ENCODE measurements around the gene GRIN3B.

DNA sequence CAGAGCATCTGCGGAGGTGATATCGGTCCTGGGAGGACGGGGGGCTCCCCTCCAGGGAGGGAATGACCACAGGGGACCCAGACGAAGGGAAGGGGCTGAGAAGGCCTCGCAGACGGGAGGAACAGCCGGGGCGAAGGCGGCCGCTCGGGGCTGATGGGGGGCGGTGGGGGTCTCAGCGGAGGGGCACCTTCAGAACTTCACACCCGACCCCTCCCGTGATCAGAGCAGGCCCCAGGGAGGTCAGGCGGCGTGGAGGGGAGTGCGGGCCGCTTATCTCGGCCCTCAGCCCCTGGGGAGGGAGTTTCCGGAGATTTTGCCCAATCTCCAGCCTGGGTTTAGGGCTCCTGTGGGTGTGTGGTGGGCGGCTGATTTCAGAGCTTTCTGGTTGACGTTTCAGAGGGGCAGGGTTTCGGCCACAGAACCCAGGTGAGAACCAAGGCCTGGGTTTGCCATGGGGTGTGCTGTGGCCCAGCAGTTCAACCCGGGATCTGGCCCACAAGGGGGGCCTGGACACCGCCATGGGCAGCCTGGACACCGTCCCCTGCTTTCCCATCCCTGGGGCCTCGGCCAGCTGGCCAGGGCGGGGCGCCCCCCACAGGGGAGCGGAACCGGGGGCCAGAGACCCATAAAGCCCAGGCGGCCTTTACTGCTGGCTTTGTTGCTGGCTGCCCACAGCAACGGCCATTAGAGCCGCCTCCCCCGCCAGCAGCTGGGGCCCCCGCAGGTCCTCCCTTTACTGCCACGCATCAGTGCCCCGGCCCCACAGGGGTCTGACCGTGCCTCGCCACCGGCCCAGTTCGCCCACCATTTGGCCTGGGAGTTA lies 45.3 kb upstream of the GRIN3B start:
- TF ChIP-seq, protein P1, sequence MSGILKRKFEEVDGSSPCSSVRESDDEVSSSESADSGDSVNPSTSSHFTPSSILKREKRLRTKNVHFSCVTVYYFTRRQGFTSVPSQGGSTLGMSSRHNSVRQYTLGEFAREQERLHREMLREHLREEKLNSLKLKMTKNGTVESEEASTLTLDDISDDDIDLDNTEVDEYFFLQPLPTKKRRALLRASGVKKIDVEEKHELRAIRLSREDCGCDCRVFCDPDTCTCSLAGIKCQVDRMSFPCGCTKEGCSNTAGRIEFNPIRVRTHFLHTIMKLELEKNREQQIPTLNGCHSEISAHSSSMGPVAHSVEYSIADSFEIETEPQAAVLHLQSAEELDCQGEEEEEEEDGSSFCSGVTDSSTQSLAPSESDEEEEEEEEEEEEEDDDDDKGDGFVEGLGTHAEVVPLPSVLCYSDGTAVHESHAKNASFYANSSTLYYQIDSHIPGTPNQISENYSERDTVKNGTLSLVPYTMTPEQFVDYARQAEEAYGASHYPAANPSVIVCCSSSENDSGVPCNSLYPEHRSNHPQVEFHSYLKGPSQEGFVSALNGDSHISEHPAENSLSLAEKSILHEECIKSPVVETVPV (CRISPR knock-in tag; IDR thresholded peaks at IDR 0.05), result no peak
- TF ChIP-seq ZFP3 (CRISPR knock-in tag; IDR thresholded peaks at IDR 0.05) (no peak), ARNTL (CRISPR knock-in tag; IDR thresholded peaks at IDR 0.05; ENCODE audit: borderline replicate concordance, low read depth) (no peak), CSDC2 (CRISPR knock-in tag; IDR thresholded peaks at IDR 0.05) (no peak), SNAI2 (CRISPR knock-in tag; IDR thresholded peaks at IDR 0.05) (no peak), ZNF565 (CRISPR knock-in tag; conservative IDR thresholded peaks at IDR 0.05; ENCODE audit: low read depth) (no peak), BACH2 (CRISPR knock-in tag; IDR thresholded peaks at IDR 0.05; ENCODE audit: borderline replicate concordance) (no peak), RARB (CRISPR knock-in tag; IDR thresholded peaks at IDR 0.05) (no peak)
- TF ChIP-seq, protein P2, sequence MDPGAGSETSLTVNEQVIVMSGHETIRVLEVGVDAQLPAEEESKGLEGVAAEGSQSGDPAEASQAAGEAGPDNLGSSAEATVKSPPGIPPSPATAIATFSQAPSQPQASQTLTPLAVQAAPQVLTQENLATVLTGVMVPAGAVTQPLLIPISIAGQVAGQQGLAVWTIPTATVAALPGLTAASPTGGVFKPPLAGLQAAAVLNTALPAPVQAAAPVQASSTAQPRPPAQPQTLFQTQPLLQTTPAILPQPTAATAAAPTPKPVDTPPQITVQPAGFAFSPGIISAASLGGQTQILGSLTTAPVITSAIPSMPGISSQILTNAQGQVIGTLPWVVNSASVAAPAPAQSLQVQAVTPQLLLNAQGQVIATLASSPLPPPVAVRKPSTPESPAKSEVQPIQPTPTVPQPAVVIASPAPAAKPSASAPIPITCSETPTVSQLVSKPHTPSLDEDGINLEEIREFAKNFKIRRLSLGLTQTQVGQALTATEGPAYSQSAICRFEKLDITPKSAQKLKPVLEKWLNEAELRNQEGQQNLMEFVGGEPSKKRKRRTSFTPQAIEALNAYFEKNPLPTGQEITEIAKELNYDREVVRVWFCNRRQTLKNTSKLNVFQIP (CRISPR knock-in tag; IDR thresholded peaks at IDR 0.05; ENCODE audit: borderline replicate concordance, low read depth), result no peak
- TF ChIP-seq, protein P3, sequence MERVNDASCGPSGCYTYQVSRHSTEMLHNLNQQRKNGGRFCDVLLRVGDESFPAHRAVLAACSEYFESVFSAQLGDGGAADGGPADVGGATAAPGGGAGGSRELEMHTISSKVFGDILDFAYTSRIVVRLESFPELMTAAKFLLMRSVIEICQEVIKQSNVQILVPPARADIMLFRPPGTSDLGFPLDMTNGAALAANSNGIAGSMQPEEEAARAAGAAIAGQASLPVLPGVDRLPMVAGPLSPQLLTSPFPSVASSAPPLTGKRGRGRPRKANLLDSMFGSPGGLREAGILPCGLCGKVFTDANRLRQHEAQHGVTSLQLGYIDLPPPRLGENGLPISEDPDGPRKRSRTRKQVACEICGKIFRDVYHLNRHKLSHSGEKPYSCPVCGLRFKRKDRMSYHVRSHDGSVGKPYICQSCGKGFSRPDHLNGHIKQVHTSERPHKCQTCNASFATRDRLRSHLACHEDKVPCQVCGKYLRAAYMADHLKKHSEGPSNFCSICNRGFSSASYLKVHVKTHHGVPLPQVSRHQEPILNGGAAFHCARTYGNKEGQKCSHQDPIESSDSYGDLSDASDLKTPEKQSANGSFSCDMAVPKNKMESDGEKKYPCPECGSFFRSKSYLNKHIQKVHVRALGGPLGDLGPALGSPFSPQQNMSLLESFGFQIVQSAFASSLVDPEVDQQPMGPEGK (CRISPR knock-in tag; IDR thresholded peaks at IDR 0.05; ENCODE audit: borderline replicate concordance), result no peak
